ENCODE results near the gene NUCB1.
A peak's percentile ranks its signal among the peaks of the same experiment; 100 is the strongest.
"Not testable (repeated sequence)": the region's sequence is repeated elsewhere in the genome, so short reads cannot be mapped to it uniquely, and the experiment has no call there.

NUCB1 gene

GRCh38 chr19:48899781-48900476 is at the start of gene NUCB1:
TSS of gene NUCB1 (plus strand) at chr19:48900312. CDS start at chr19:48900797, 485 bp downstream.
- DNase-seq (ENCODE audit: low read depth in 2 of 2) = peak; percentile 96 to 100

- no peak for DNase-seq (ENCODE audit: low read depth in 2 of 2)
Observed at GRCh38 chr19:48852292-48852691, 47.8 kb upstream of the NUCB1 start.

- no peak for DNase-seq (ENCODE audit: low read depth in 2 of 2)
Observed at GRCh38 chr19:48853483-48853882, 46.6 kb upstream of the NUCB1 start.

GRCh38 chr19:48854103-48854502 is 46.0 kb upstream of the NUCB1 start:
- DNase-seq (ENCODE audit: low read depth in 2 of 2) = no peak

GRCh38 chr19:48856921-48857320 is 43.2 kb upstream of the NUCB1 start:
- no peak for DNase-seq (ENCODE audit: low read depth in 2 of 2)

- DNase-seq (ENCODE audit: low read depth in 2 of 2) = peak in 1 of 2 experiments; percentile 81
Observed at GRCh38 chr19:48858984-48859710, 41.0 kb upstream of the NUCB1 start.

GRCh38 chr19:48859711-48860572 is 40.2 kb upstream of the NUCB1 start:
- no peak for DNase-seq (ENCODE audit: low read depth in 2 of 2)

- DNase-seq (ENCODE audit: low read depth in 2 of 2) = no peak
Observed at GRCh38 chr19:48861313-48861712, 38.8 kb upstream of the NUCB1 start.

GRCh38 chr19:48862827-48863226 is 37.3 kb upstream of the NUCB1 start:
- DNase-seq (ENCODE audit: low read depth in 2 of 2) = no peak

- no peak for DNase-seq (ENCODE audit: low read depth in 2 of 2)
Observed at GRCh38 chr19:48866692-48867091, 33.4 kb upstream of the NUCB1 start.

GRCh38 chr19:48867123-48867745 is 32.9 kb upstream of the NUCB1 start:
- DNase-seq (ENCODE audit: low read depth in 2 of 2) = no peak

GRCh38 chr19:48867746-48868113 is 32.4 kb upstream of the NUCB1 start:
- DNase-seq (ENCODE audit: low read depth in 2 of 2) = no peak

GRCh38 chr19:48868114-48868886 is 31.8 kb upstream of the NUCB1 start, which contains the start of gene PLEKHA4:
TSS of gene PLEKHA4 (minus strand) at chr19:48868617. CDS start at chr19:48867620, 997 bp downstream.
- no peak for DNase-seq (ENCODE audit: low read depth in 2 of 2)

- no peak for DNase-seq (ENCODE audit: low read depth in 2 of 2)
Observed at GRCh38 chr19:48870048-48870447, 30.1 kb upstream of the NUCB1 start.

GRCh38 chr19:48871471-48872181 is 28.5 kb upstream of the NUCB1 start:
- not testable (repeated sequence) for DNase-seq (ENCODE audit: low read depth in 2 of 2)

- DNase-seq (ENCODE audit: low read depth in 2 of 2) = peak; percentile 99
Observed at GRCh38 chr19:48872182-48872883, 27.8 kb upstream of the NUCB1 start, which contains the start of gene PPP1R15A. TSS of gene PPP1R15A (plus strand) at chr19:48872421. CDS start at chr19:48873234, 813 bp downstream.

GRCh38 chr19:48872884-48873475 is 27.1 kb upstream of the NUCB1 start:
- DNase-seq (ENCODE audit: low read depth in 2 of 2) = peak in 1 of 2 experiments; percentile 72

- DNase-seq (ENCODE audit: low read depth in 2 of 2) = no peak
Observed at GRCh38 chr19:48873476-48874302, 26.4 kb upstream of the NUCB1 start.

Measured in stimulated activated CD4-positive, alpha-beta T cell treated with anti-CD3 and anti-CD28 coated beads, Interleukin-12 subunit alpha, Interleukin-12 subunit beta, amount 100 ng/mL, for 24 hours (primary cell).